ENCODE results near the gene CDK14.

DNA sequence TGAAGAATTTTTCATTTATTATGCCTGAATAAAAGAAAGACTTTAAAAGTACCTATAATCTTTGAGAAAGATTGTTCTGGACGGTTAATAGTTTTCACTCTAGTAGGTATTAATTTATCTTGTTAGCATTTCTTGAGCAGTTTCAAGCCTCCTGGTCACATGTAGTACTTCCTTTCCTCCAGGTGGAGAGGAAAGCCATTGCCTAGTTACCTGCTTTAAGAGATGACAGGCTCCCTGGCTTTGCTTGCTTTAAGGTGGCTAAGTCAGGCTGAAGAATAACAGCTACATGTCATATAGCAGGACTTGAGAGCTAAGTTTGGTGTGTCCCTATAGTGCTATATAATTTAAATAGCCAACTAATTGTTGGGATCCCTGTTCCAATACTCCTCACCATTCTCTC, 160.2 kb downstream of the CDK14 start:
- TF ChIP-seq, protein P1, sequence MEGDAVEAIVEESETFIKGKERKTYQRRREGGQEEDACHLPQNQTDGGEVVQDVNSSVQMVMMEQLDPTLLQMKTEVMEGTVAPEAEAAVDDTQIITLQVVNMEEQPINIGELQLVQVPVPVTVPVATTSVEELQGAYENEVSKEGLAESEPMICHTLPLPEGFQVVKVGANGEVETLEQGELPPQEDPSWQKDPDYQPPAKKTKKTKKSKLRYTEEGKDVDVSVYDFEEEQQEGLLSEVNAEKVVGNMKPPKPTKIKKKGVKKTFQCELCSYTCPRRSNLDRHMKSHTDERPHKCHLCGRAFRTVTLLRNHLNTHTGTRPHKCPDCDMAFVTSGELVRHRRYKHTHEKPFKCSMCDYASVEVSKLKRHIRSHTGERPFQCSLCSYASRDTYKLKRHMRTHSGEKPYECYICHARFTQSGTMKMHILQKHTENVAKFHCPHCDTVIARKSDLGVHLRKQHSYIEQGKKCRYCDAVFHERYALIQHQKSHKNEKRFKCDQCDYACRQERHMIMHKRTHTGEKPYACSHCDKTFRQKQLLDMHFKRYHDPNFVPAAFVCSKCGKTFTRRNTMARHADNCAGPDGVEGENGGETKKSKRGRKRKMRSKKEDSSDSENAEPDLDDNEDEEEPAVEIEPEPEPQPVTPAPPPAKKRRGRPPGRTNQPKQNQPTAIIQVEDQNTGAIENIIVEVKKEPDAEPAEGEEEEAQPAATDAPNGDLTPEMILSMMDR (IDR thresholded peaks at IDR 0.05; ENCODE audit: insufficient read depth, low read length): no peak
- TF ChIP-seq POLR2AphosphoS5 (IDR thresholded peaks at IDR 0.05; ENCODE audit: low read depth) (no peak), GABPA (IDR thresholded peaks at IDR 0.05; ENCODE audit: low read depth) (no peak)
- TF ChIP-seq, protein P2, sequence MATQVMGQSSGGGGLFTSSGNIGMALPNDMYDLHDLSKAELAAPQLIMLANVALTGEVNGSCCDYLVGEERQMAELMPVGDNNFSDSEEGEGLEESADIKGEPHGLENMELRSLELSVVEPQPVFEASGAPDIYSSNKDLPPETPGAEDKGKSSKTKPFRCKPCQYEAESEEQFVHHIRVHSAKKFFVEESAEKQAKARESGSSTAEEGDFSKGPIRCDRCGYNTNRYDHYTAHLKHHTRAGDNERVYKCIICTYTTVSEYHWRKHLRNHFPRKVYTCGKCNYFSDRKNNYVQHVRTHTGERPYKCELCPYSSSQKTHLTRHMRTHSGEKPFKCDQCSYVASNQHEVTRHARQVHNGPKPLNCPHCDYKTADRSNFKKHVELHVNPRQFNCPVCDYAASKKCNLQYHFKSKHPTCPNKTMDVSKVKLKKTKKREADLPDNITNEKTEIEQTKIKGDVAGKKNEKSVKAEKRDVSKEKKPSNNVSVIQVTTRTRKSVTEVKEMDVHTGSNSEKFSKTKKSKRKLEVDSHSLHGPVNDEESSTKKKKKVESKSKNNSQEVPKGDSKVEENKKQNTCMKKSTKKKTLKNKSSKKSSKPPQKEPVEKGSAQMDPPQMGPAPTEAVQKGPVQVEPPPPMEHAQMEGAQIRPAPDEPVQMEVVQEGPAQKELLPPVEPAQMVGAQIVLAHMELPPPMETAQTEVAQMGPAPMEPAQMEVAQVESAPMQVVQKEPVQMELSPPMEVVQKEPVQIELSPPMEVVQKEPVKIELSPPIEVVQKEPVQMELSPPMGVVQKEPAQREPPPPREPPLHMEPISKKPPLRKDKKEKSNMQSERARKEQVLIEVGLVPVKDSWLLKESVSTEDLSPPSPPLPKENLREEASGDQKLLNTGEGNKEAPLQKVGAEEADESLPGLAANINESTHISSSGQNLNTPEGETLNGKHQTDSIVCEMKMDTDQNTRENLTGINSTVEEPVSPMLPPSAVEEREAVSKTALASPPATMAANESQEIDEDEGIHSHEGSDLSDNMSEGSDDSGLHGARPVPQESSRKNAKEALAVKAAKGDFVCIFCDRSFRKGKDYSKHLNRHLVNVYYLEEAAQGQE (IDR thresholded peaks at IDR 0.05; ENCODE audit: insufficient replicate concordance, low read depth): no peak
